ENCODE results near the gene TRMT1L. TPM values are rescaled to one million over a fixed set of nuclear protein-coding genes. Genes with fewer than 3 reads are reported as not detected.

The TRMT1L gene
- total RNA-seq, 1 experiment from 2014 or later: 21.7 TPM

DNA sequence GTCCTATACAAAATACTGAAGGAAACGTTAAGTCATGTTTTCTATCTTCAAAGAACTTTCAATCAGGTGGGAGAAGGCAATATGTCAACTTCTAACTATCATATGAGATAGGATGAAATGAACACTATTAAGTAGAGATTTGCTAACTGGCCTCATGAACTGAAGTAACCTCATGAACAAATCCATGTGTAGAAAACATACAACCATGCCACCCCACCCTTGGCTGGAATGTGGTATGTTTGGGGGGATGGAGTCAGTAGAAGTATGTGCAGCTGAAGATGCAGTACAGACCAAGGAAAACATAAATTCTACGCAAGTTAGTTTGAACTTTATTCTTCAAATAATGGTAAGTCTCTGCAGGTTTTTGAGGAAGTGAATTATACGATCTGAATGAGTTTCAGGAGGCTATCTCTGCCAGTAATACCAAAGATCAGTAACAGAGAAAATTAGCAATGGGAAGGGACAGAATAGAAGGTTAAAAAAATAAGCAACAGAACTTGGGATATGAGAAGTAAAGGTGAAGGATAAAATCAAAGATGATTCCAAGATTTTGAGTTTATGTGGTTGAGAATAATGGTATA lies 4.5 kb downstream of the TRMT1L start:
- H3K9me3 ChIP-seq (replicated peaks): no peaks in the 10 kb centered on the region
- no peak overlapping the region for H3K4me3 ChIP-seq
- H3K27me3 ChIP-seq: no peaks in the 10 kb centered on the region
- no peaks in the 10 kb centered on the region; the same call in 1 of the 2 replicates for H3K4me1 ChIP-seq
- peaks cover 4% of the 10 kb centered on the region; the same call in 1 of the 2 replicates for H3K36me3 ChIP-seq
- H3K27ac ChIP-seq: no peak overlapping the region
- DNase-seq: no peak

DNA sequence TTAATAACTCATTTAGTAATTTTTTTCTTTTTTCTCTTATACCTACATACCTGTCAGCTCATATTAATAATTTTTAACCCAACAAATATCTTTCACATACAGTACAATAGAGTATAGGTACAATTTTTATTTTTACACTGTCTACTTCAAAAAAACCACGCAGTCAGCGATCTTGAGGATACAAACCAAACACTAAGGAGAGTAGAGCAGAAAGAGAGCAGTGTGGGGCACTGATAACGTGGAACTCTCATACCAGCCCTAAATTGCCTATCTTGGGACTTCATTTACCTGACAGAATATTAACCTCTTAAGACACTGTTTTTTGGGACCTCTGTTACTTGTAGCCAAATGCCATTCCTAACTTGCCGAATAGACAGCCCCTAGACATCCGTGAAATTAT lies 5.5 kb downstream of the TRMT1L start:
- DNase-seq: no peak
- Histone ChIP-seq H3K4me3 (no peak overlapping the region), H3K27me3 (no peaks in the 10 kb centered on the region), H3K27ac (no peak overlapping the region), H3K36me3 (peaks cover 6% of the 10 kb centered on the region; the same call in 1 of the 2 replicates), H3K9me3 (replicated peaks) (no peaks in the 10 kb centered on the region), H3K4me1 (no peaks in the 10 kb centered on the region; the same call in 1 of the 2 replicates)

GRCh38 chr1:185144233-185144632 lies 12.5 kb downstream of the TRMT1L start:
- H3K27ac ChIP-seq: no peak overlapping the region
- H3K27me3 ChIP-seq: no peaks in the 10 kb centered on the region
- DNase-seq: no peak
- no peaks in the 10 kb centered on the region for H3K4me1 ChIP-seq
- H3K36me3 ChIP-seq: peaks cover 12% of the 10 kb centered on the region
- H3K4me3 ChIP-seq: no peak overlapping the region
- no peaks in the 10 kb centered on the region for H3K9me3 ChIP-seq (replicated peaks)

DNA sequence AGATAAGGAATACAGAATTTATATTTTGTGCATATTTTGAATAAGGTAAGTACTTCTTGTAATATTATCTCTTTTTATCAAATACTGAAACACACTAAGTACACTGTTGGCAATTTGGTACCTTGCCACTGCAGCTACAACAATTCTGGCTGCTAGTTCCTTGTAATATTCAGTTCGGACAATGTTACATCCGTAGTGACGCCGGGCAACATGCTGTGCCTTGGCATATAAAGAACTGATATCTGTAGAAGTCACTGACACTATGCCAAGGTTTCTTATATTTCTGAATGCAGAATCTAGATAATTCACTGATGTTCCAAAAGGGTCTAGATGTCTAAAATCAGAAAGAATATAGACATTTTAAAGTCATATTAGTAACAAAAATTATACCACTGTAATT lies 17.5 kb downstream of the TRMT1L start:
- H3K27ac ChIP-seq: no peak overlapping the region
- no peaks in the 10 kb centered on the region for H3K9me3 ChIP-seq (replicated peaks)
- H3K36me3 ChIP-seq: peaks cover 16% of the 10 kb centered on the region; the same call in 1 of the 2 replicates
- no peak for DNase-seq
- no peak overlapping the region for H3K4me3 ChIP-seq
- no peaks in the 10 kb centered on the region for H3K4me1 ChIP-seq
- no peaks in the 10 kb centered on the region for H3K27me3 ChIP-seq

GRCh38 chr1:185137896-185138545 lies 18.7 kb downstream of the TRMT1L start:
- H3K9me3 ChIP-seq (replicated peaks): no peaks in the 10 kb centered on the region; the same call in 1 of the 2 replicates
- H3K4me1 ChIP-seq: no peaks in the 10 kb centered on the region
- no peak overlapping the region for H3K4me3 ChIP-seq
- DNase-seq: no peak
- no peak overlapping the region for H3K27ac ChIP-seq
- H3K27me3 ChIP-seq: no peaks in the 10 kb centered on the region
- H3K36me3 ChIP-seq: 0 out of 2 replicates have a peak, but pooled peaks cover 5% of the 10 kb centered on the region

DNA sequence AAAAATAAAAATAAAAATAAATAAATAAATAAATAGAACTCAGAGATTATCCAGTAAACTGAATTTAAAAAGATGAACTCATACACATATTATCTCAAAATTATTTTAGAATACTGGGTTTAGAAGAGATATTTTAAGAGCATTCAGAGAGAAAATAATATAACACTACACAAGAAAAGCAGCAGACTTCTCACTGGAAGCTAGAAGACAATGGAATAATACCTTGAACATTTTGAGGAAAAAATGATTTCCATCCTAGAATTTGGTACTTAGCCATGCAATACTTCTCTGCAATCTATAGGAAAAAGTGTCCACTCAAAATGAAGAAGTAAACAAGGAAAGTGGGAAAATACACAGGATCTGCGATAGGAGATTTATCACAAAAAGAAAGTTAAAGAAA lies 24.2 kb downstream of the TRMT1L start:
- H3K4me3 ChIP-seq: no peak overlapping the region
- no peaks in the 10 kb centered on the region for H3K27me3 ChIP-seq
- H3K4me1 ChIP-seq: no peaks in the 10 kb centered on the region
- peaks cover 14% of the 10 kb centered on the region; the same call in 1 of the 2 replicates for H3K36me3 ChIP-seq
- no peak for DNase-seq
- H3K27ac ChIP-seq: no peak overlapping the region
- no peaks in the 10 kb centered on the region; the same call in 1 of the 2 replicates for H3K9me3 ChIP-seq (replicated peaks)

DNA sequence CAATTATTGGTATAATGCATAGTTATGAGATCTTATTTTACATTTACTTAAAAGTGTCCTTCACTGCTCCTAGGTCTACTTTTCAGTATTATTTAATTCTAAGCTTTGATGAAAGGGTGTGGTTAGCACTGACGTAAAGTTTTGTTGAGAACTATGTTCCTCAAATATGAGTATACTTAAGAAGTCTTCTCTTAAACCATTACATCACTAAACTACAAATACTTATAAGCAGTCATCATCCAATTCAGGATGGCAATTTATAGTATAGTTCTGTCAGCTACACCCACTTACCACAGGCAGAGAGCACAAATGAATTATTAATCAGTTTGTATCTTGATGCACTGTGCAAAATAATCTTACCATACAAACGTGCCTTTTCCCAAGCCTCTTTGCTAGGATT lies 27.0 kb downstream of the TRMT1L start:
- Histone ChIP-seq H3K36me3 (peaks cover 13% of the 10 kb centered on the region; the same call in 1 of the 2 replicates), H3K27me3 (no peaks in the 10 kb centered on the region), H3K4me1 (no peaks in the 10 kb centered on the region), H3K27ac (no peak overlapping the region), H3K4me3 (no peak overlapping the region), H3K9me3 (replicated peaks) (no peaks in the 10 kb centered on the region; the same call in 1 of the 2 replicates)
- DNase-seq: no peak

GRCh38 chr1:185112356-185112755 lies 44.4 kb downstream of the TRMT1L start:
- Histone ChIP-seq H3K9me3 (replicated peaks) (peaks cover 3% of the 10 kb centered on the region), H3K4me1 (no peaks in the 10 kb centered on the region), H3K27me3 (no peaks in the 10 kb centered on the region), H3K27ac (no peak overlapping the region), H3K4me3 (no peak overlapping the region), H3K36me3 (no peaks in the 10 kb centered on the region)
- no peak for DNase-seq

DNA sequence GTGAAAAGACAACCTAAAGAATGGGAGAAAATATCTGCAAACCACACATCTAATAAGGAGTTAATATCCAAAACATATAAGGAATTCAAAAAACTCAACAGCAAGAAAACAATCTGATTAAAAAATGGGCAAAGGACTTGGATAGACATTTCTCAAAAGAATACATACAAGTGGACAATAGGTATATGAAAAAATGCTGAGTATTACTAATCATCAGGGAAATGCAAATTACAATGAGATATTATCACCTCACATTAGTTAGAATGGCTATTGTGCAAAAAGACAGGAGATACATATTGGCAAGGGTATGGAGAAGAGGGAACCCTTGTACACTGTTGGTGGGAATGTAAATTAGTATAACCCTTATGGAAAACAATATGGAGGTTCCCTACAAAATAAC lies 44.9 kb downstream of the TRMT1L start:
- H3K4me1 ChIP-seq: no peaks in the 10 kb centered on the region
- no peak overlapping the region for H3K4me3 ChIP-seq
- H3K36me3 ChIP-seq: no peaks in the 10 kb centered on the region
- peaks cover 3% of the 10 kb centered on the region for H3K9me3 ChIP-seq (replicated peaks)
- DNase-seq: no peak
- H3K27ac ChIP-seq: no peak overlapping the region
- H3K27me3 ChIP-seq: no peaks in the 10 kb centered on the region

DNA sequence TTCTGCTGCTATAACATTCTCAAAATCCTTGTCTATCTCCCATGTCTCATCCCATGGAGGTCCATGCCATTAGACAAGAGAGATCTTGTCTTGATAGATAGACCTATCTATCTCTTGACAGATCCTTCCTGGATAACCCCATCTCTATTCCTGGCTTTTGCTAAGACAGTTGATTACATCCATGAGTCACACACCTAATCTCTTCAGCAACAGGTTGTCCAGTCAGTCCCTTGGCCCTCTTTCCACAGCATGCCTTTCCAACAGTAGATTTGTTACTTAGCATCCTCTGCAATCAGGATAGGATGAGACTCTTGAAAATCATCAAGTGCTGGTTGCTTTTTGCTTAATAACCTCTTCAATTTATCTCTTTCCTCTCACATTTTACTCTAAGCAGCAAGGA lies 46.6 kb downstream of the TRMT1L start:
- DNase-seq: no peak
- peaks cover 3% of the 10 kb centered on the region for H3K9me3 ChIP-seq (replicated peaks)
- no peak overlapping the region for H3K4me3 ChIP-seq
- no peak overlapping the region for H3K27ac ChIP-seq
- H3K36me3 ChIP-seq: no peaks in the 10 kb centered on the region
- H3K4me1 ChIP-seq: no peaks in the 10 kb centered on the region
- no peaks in the 10 kb centered on the region for H3K27me3 ChIP-seq

- H3K4me3 ChIP-seq: no peak overlapping the region
- H3K4me1 ChIP-seq: no peaks in the 10 kb centered on the region
- peaks cover 3% of the 10 kb centered on the region for H3K9me3 ChIP-seq (replicated peaks)
- H3K36me3 ChIP-seq: no peaks in the 10 kb centered on the region; the same call in 1 of the 2 replicates
- no peak for DNase-seq
- H3K27ac ChIP-seq: no peak overlapping the region
- no peaks in the 10 kb centered on the region for H3K27me3 ChIP-seq
These were observed 48.4 kb downstream of the TRMT1L start for GRCh38 chr1:185108321-185108720.

DNA sequence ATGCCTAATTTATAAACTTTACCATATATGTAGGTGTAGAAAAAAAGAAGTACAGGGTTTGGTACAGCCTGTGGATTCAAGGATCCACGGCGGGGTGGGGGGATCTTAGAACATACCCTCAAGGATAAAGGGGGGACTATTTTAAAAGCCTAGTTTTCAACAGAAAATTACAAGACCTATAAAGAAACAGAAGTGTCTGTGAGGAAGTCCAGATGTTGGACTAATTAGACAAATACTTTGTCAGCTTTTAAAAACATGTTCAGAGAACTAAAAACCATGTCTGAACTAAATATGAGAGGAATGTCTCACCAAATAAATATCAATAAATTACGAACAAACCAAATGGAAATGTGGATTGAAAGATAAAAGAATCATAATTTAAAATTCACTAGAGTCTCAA lies 51.6 kb downstream of the TRMT1L start:
- no peak for DNase-seq
- Histone ChIP-seq H3K27ac (no peak overlapping the region), H3K9me3 (replicated peaks) (peaks cover 3% of the 10 kb centered on the region), H3K27me3 (no peaks in the 10 kb centered on the region), H3K4me3 (no peak overlapping the region), H3K36me3 (peaks cover 6% of the 10 kb centered on the region), H3K4me1 (no peaks in the 10 kb centered on the region)

DNA sequence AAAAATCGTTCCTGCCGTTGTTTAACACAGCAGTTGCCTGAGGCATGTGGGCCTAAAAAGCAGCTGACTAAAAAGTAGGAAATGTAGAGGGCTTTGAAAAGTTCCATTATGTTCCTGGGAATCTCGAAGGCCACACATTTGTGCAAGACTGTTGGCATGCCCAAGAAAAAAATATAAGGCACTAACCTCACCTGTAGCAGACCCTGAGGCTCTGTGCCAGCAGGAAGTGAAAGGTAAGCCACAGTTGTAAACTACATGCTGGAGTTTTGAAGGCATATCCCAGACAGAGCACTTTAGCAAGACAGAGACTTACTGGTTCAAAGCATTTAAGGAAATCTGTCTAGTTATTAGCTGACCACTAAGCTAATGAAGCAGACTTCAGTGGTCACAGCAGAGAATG lies 52.7 kb downstream of the TRMT1L start:
- DNase-seq: no peak
- Histone ChIP-seq H3K4me3 (no peak overlapping the region), H3K9me3 (replicated peaks) (peaks cover 3% of the 10 kb centered on the region), H3K36me3 (peaks cover 15% of the 10 kb centered on the region), H3K4me1 (no peaks in the 10 kb centered on the region), H3K27me3 (no peaks in the 10 kb centered on the region), H3K27ac (no peak overlapping the region)

DNA sequence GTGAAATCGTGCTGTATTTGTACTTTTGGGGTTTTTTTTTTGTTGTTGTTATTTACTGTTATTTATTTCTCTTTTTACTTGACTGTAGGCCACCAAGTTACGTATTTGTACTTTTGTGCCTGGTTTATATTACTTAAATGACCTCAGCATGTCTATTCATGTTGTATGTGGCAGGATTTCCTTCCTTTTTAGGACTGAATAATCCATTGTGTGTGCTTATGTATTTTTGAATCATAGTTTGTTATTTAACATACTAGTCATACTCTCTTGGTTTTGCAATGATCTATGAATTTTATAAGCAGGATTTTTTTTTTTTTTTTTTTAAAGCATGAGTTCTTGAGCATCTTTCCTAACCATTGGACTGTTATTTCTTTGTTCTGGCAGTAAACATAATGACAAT lies 60.2 kb downstream of the TRMT1L start:
- Histone ChIP-seq H3K4me1 (no peaks in the 10 kb centered on the region), H3K9me3 (replicated peaks) (no peaks in the 10 kb centered on the region), H3K27ac (no peak overlapping the region), H3K36me3 (peaks cover 33% of the 10 kb centered on the region), H3K27me3 (no peaks in the 10 kb centered on the region), H3K4me3 (no peak overlapping the region)
- no peak for DNase-seq

GRCh38 chr1:185094761-185095160 lies 62.0 kb downstream of the TRMT1L start:
- Histone ChIP-seq H3K27me3 (no peaks in the 10 kb centered on the region), H3K4me3 (no peak overlapping the region), H3K4me1 (no peaks in the 10 kb centered on the region), H3K9me3 (replicated peaks) (no peaks in the 10 kb centered on the region), H3K27ac (no peak overlapping the region), H3K36me3 (peaks cover 24% of the 10 kb centered on the region)
- DNase-seq: no peak

DNA sequence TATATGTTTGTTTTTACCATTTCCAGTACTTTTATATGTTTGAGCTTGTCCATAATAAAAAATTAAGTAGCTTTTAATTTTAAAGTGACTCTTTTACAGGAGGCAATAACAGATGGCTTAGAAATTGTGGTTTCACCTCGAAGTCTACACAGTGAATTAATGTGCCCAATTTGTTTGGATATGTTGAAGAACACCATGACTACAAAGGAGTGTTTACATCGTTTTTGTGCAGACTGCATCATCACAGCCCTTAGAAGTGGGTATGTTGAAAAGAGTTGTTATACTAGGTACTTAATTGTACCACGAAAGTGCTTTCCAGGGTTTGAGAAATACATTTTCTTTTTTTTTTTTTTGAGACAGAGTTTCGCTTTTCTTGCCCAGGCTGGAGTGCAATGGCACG lies 65.3 kb downstream of the TRMT1L start:
- Histone ChIP-seq H3K4me1 (no peaks in the 10 kb centered on the region), H3K36me3 (peaks cover 23% of the 10 kb centered on the region), H3K27ac (no peak overlapping the region), H3K4me3 (no peak overlapping the region), H3K9me3 (replicated peaks) (no peaks in the 10 kb centered on the region), H3K27me3 (no peaks in the 10 kb centered on the region)
- no peak for DNase-seq

Data from SJCRH30 (cell line).